ENCODE measurements around the gene SFRP4.
"Not testable (repeated sequence)": the region's sequence is repeated elsewhere in the genome, so short reads cannot be mapped to it uniquely, and the experiment has no call there.

The SFRP4 gene

GRCh38 chr7:37916673-37917660 is at the start of gene SFRP4:
SFRP4 (minus strand) TSS chr7:37916817; CDS start chr7:37916537, 280 bp downstream.
- H3K27me3 ChIP-seq (replicated peaks; ENCODE audit: control insufficient read depth, insufficient read depth, low read length), result no peaks in the 10 kb centered on the region

GRCh38 chr7:37964196-37964595 is 47.6 kb upstream of the SFRP4 start:
- no peak for DNase-seq (ENCODE audit: low read depth)
- no peaks in the 10 kb centered on the region for H3K4me1 ChIP-seq (ENCODE audit: control insufficient read depth, insufficient read depth, low read length)
- no peaks in the 10 kb centered on the region for H3K27me3 ChIP-seq (replicated peaks; ENCODE audit: control insufficient read depth, insufficient read depth, low read length)
- H3K36me3 ChIP-seq (ENCODE audit: control insufficient read depth, insufficient read depth, low read length, severe bottlenecking), result no peaks in the 10 kb centered on the region
- H3K4me3 ChIP-seq (ENCODE audit: low read length), result no peak overlapping the region
- no peaks in the 10 kb centered on the region for H3K9me3 ChIP-seq (ENCODE audit: control insufficient read depth, low read length)
- no peak overlapping the region for H3K9ac ChIP-seq (ENCODE audit: low read length)

More at GRCh38 chr7:37916673-37917660, at the start of gene SFRP4:
- Histone ChIP-seq H3K9me3 (ENCODE audit: control insufficient read depth, low read length) (no peaks in the 10 kb centered on the region), H3K4me3 (ENCODE audit: low read length) (peak within 1 kb of the TSS; percentile 84), H3K9ac (ENCODE audit: low read length) (peak within 1 kb of the TSS; percentile 83), H3K4me1 (ENCODE audit: control insufficient read depth, insufficient read depth, low read length) (peaks cover 35% of the 10 kb centered on the region), H3K36me3 (ENCODE audit: control insufficient read depth, insufficient read depth, low read length, severe bottlenecking) (peaks cover 4% of the 10 kb centered on the region)
- peak; percentile 88 for DNase-seq (ENCODE audit: low read depth)

GRCh38 chr7:37961251-37961650 is 44.6 kb upstream of the SFRP4 start:
- H3K36me3 ChIP-seq (ENCODE audit: control insufficient read depth, insufficient read depth, low read length, severe bottlenecking), result no peaks in the 10 kb centered on the region
- no peaks in the 10 kb centered on the region for H3K27me3 ChIP-seq (replicated peaks; ENCODE audit: control insufficient read depth, insufficient read depth, low read length)
- peaks cover 17% of the 10 kb centered on the region for H3K4me1 ChIP-seq (ENCODE audit: control insufficient read depth, insufficient read depth, low read length)
- H3K9me3 ChIP-seq (ENCODE audit: control insufficient read depth, low read length), result no peaks in the 10 kb centered on the region
- DNase-seq (ENCODE audit: low read depth), result no peak
- H3K9ac ChIP-seq (ENCODE audit: low read length), result no peak overlapping the region
- H3K4me3 ChIP-seq (ENCODE audit: low read length), result no peak overlapping the region

- H3K36me3 ChIP-seq (ENCODE audit: control insufficient read depth, insufficient read depth, low read length, severe bottlenecking), result no peaks in the 10 kb centered on the region
- no peaks in the 10 kb centered on the region for H3K27me3 ChIP-seq (replicated peaks; ENCODE audit: control insufficient read depth, insufficient read depth, low read length)
- no peaks in the 10 kb centered on the region for H3K9me3 ChIP-seq (ENCODE audit: control insufficient read depth, low read length)
- no peak overlapping the region for H3K4me3 ChIP-seq (ENCODE audit: low read length)
- no peak for DNase-seq (ENCODE audit: low read depth)
- H3K9ac ChIP-seq (ENCODE audit: low read length), result no peak overlapping the region
- H3K4me1 ChIP-seq (ENCODE audit: control insufficient read depth, insufficient read depth, low read length), result peaks cover 18% of the 10 kb centered on the region
Observed at GRCh38 chr7:37960483-37960882, 43.9 kb upstream of the SFRP4 start.

- H3K9me3 ChIP-seq (ENCODE audit: control insufficient read depth, low read length), result no peaks in the 10 kb centered on the region
- no peaks in the 10 kb centered on the region for H3K27me3 ChIP-seq (replicated peaks; ENCODE audit: control insufficient read depth, insufficient read depth, low read length)
- DNase-seq (ENCODE audit: low read depth), result peak; percentile 9
- peak overlapping the region; percentile 42 for H3K4me3 ChIP-seq (ENCODE audit: low read length)
- H3K36me3 ChIP-seq (ENCODE audit: control insufficient read depth, insufficient read depth, low read length, severe bottlenecking), result peaks cover 12% of the 10 kb centered on the region
- H3K4me1 ChIP-seq (ENCODE audit: control insufficient read depth, insufficient read depth, low read length), result peaks cover 23% of the 10 kb centered on the region
- peak overlapping the region; percentile 20 for H3K9ac ChIP-seq (ENCODE audit: low read length)
Observed at GRCh38 chr7:37957221-37957970, 40.8 kb upstream of the SFRP4 start.

GRCh38 chr7:37956791-37957190 is 40.2 kb upstream of the SFRP4 start:
- no peak for DNase-seq (ENCODE audit: low read depth)
- Histone ChIP-seq H3K27me3 (replicated peaks; ENCODE audit: control insufficient read depth, insufficient read depth, low read length) (no peaks in the 10 kb centered on the region), H3K4me3 (ENCODE audit: low read length) (peak overlapping the region; percentile 42), H3K36me3 (ENCODE audit: control insufficient read depth, insufficient read depth, low read length, severe bottlenecking) (peaks cover 18% of the 10 kb centered on the region), H3K4me1 (ENCODE audit: control insufficient read depth, insufficient read depth, low read length) (peaks cover 23% of the 10 kb centered on the region), H3K9me3 (ENCODE audit: control insufficient read depth, low read length) (no peaks in the 10 kb centered on the region), H3K9ac (ENCODE audit: low read length) (peak overlapping the region; percentile 20)

GRCh38 chr7:37954217-37954616 is 37.6 kb upstream of the SFRP4 start:
- not testable (repeated sequence) for H3K27me3 ChIP-seq (replicated peaks; ENCODE audit: control insufficient read depth, insufficient read depth, low read length); H3K9me3 ChIP-seq (ENCODE audit: control insufficient read depth, low read length); H3K9ac ChIP-seq (ENCODE audit: low read length); DNase-seq (ENCODE audit: low read depth); H3K4me3 ChIP-seq (ENCODE audit: low read length)
- Histone ChIP-seq H3K36me3 (ENCODE audit: control insufficient read depth, insufficient read depth, low read length, severe bottlenecking) (peaks cover 43% of the 10 kb centered on the region), H3K4me1 (ENCODE audit: control insufficient read depth, insufficient read depth, low read length) (peaks cover 23% of the 10 kb centered on the region)

- no peak overlapping the region for H3K9ac ChIP-seq (ENCODE audit: low read length)
Observed at GRCh38 chr7:37952240-37952639, 35.6 kb upstream of the SFRP4 start.

GRCh38 chr7:37947941-37948210 is 31.3 kb upstream of the SFRP4 start:
- H3K9ac ChIP-seq (ENCODE audit: low read length), result no peak overlapping the region
- H3K27me3 ChIP-seq (replicated peaks; ENCODE audit: control insufficient read depth, insufficient read depth, low read length), result no peaks in the 10 kb centered on the region
- no peak for DNase-seq (ENCODE audit: low read depth)
- H3K36me3 ChIP-seq (ENCODE audit: control insufficient read depth, insufficient read depth, low read length, severe bottlenecking), result peaks cover 48% of the 10 kb centered on the region
- peaks cover 28% of the 10 kb centered on the region for H3K4me1 ChIP-seq (ENCODE audit: control insufficient read depth, insufficient read depth, low read length)
- H3K4me3 ChIP-seq (ENCODE audit: low read length), result no peak overlapping the region
- no peaks in the 10 kb centered on the region for H3K9me3 ChIP-seq (ENCODE audit: control insufficient read depth, low read length)

More at GRCh38 chr7:37952240-37952639, 35.6 kb upstream of the SFRP4 start:
- DNase-seq (ENCODE audit: low read depth), result no peak
- H3K4me1 ChIP-seq (ENCODE audit: control insufficient read depth, insufficient read depth, low read length), result peaks cover 16% of the 10 kb centered on the region
- no peaks in the 10 kb centered on the region for H3K27me3 ChIP-seq (replicated peaks; ENCODE audit: control insufficient read depth, insufficient read depth, low read length)
- H3K4me3 ChIP-seq (ENCODE audit: low read length), result no peak overlapping the region
- no peaks in the 10 kb centered on the region for H3K9me3 ChIP-seq (ENCODE audit: control insufficient read depth, low read length)
- H3K36me3 ChIP-seq (ENCODE audit: control insufficient read depth, insufficient read depth, low read length, severe bottlenecking), result peaks cover 55% of the 10 kb centered on the region

- no peak for DNase-seq (ENCODE audit: low read depth)
- Histone ChIP-seq H3K27me3 (replicated peaks; ENCODE audit: control insufficient read depth, insufficient read depth, low read length) (no peaks in the 10 kb centered on the region), H3K4me3 (ENCODE audit: low read length) (no peak overlapping the region), H3K9ac (ENCODE audit: low read length) (no peak overlapping the region), H3K9me3 (ENCODE audit: control insufficient read depth, low read length) (no peaks in the 10 kb centered on the region), H3K4me1 (ENCODE audit: control insufficient read depth, insufficient read depth, low read length) (peaks cover 33% of the 10 kb centered on the region), H3K36me3 (ENCODE audit: control insufficient read depth, insufficient read depth, low read length, severe bottlenecking) (peaks cover 42% of the 10 kb centered on the region)
Observed at GRCh38 chr7:37947138-37947940, 30.7 kb upstream of the SFRP4 start.

GRCh38 chr7:37945336-37945735 is 28.7 kb upstream of the SFRP4 start:
- Histone ChIP-seq H3K27me3 (replicated peaks; ENCODE audit: control insufficient read depth, insufficient read depth, low read length) (no peaks in the 10 kb centered on the region), H3K4me1 (ENCODE audit: control insufficient read depth, insufficient read depth, low read length) (peaks cover 38% of the 10 kb centered on the region), H3K9me3 (ENCODE audit: control insufficient read depth, low read length) (no peaks in the 10 kb centered on the region), H3K4me3 (ENCODE audit: low read length) (no peak overlapping the region), H3K9ac (ENCODE audit: low read length) (no peak overlapping the region), H3K36me3 (ENCODE audit: control insufficient read depth, insufficient read depth, low read length, severe bottlenecking) (peaks cover 22% of the 10 kb centered on the region)
- no peak for DNase-seq (ENCODE audit: low read depth)

All from adipocyte (in vitro differentiated cells).